Measurements from ENCODE around the gene PLA2G4D. TPM values are rescaled to one million over a fixed set of nuclear protein-coding genes. Genes with fewer than 3 reads are reported as not detected.

Gene PLA2G4D
- polyA plus RNA-seq, 1 donor from 2014 or later = not detected

GRCh38 chr15:42101861-42102260 is 7.5 kb upstream of the PLA2G4D start:
- H3K36me3 ChIP-seq (ENCODE audit: insufficient read depth, low read length) = no peaks in the 10 kb centered on the region
- H3K4me2 ChIP-seq (ENCODE audit: low read length) = no peak overlapping the region

GRCh38 chr15:42100021-42100800 is 5.8 kb upstream of the PLA2G4D start:
- Histone ChIP-seq H3K4me3 (ENCODE audit: low read length) (no peak overlapping the region), H4K20me1 (ENCODE audit: insufficient read depth) (no peaks in the 10 kb centered on the region), H3K9me3 (ENCODE audit: low read length) (no peaks in the 10 kb centered on the region), H3K9me2 (ENCODE audit: insufficient read depth, low read length) (no peaks in the 10 kb centered on the region), H3K9ac (ENCODE audit: low read length) (no peak overlapping the region), H3K36me3 (ENCODE audit: insufficient read depth, low read length) (no peaks in the 10 kb centered on the region), H3K79me2 (replicated peaks; ENCODE audit: insufficient read depth, low read length) (no peaks in the 10 kb centered on the region), H3K27me3 (ENCODE audit: insufficient read depth, low read depth, low read length) (no peaks in the 10 kb centered on the region), H3K27ac (ENCODE audit: low read length) (no peak overlapping the region), H3F3A (ENCODE audit: insufficient read depth, low read length, poor library complexity, severe bottlenecking) (no peaks in the 10 kb centered on the region), H3K4me2 (ENCODE audit: low read length) (no peak overlapping the region), H2AFZ (ENCODE audit: low read depth, low read length) (no peak overlapping the region)
- TF ChIP-seq RAD21 (conservative IDR thresholded peaks at IDR 0.05) (no peak), MXI1 (conservative IDR thresholded peaks at IDR 0.05; ENCODE audit: poor library complexity, severe bottlenecking) (no peak), EZH2 (IDR thresholded peaks at IDR 0.05; ENCODE audit: borderline replicate concordance, insufficient read depth, low read length, poor library complexity, severe bottlenecking) (no peak), CTCF (IDR thresholded peaks at IDR 0.05; ENCODE audit: poor library complexity, severe bottlenecking) (no peak), EP300 (conservative IDR thresholded peaks at IDR 0.05; ENCODE audit: poor library complexity, severe bottlenecking) (no peak)

More at GRCh38 chr15:42101861-42102260, 7.5 kb upstream of the PLA2G4D start:
- H3K9ac ChIP-seq (ENCODE audit: low read length) = no peak overlapping the region
- no peak overlapping the region for H3K4me3 ChIP-seq (ENCODE audit: low read length)
- H2AFZ ChIP-seq (ENCODE audit: low read depth, low read length) = no peak overlapping the region
- H3K79me2 ChIP-seq (replicated peaks; ENCODE audit: insufficient read depth, low read length) = no peaks in the 10 kb centered on the region
- TF ChIP-seq RAD21 (conservative IDR thresholded peaks at IDR 0.05) = no peak
- TF ChIP-seq POLR2AphosphoS5 (IDR thresholded peaks at IDR 0.05) = no peak
- TF ChIP-seq MXI1 (conservative IDR thresholded peaks at IDR 0.05; ENCODE audit: poor library complexity, severe bottlenecking) = no peak
- TF ChIP-seq EP300 (conservative IDR thresholded peaks at IDR 0.05; ENCODE audit: poor library complexity, severe bottlenecking) = no peak
- TF ChIP-seq TAF1 (IDR thresholded peaks at IDR 0.05; ENCODE audit: low read depth) = no peak
- no peak for TF ChIP-seq CTCF (IDR thresholded peaks at IDR 0.05; ENCODE audit: poor library complexity, severe bottlenecking)
- no peak for TF ChIP-seq REST (IDR thresholded peaks at IDR 0.05; ENCODE audit: borderline replicate concordance)
- no peak for TF ChIP-seq SMC3 (conservative IDR thresholded peaks at IDR 0.05; ENCODE audit: poor library complexity)
- TF ChIP-seq EZH2 (IDR thresholded peaks at IDR 0.05; ENCODE audit: borderline replicate concordance, insufficient read depth, low read length, poor library complexity, severe bottlenecking) = no peak
- H4K20me1 ChIP-seq (ENCODE audit: insufficient read depth) = no peaks in the 10 kb centered on the region
- H3F3A ChIP-seq (ENCODE audit: insufficient read depth, low read length, poor library complexity, severe bottlenecking) = no peaks in the 10 kb centered on the region
- no peaks in the 10 kb centered on the region for H3K9me2 ChIP-seq (ENCODE audit: insufficient read depth, low read length)
- H3K27me3 ChIP-seq (ENCODE audit: insufficient read depth, low read depth, low read length) = no peaks in the 10 kb centered on the region
- no peaks in the 10 kb centered on the region for H3K9me3 ChIP-seq (ENCODE audit: low read length)
- H3K27ac ChIP-seq (ENCODE audit: low read length) = no peak overlapping the region
